GM12865 (cell line): Measurements from ENCODE around the gene CRK.
"Not testable (repeated sequence)": the region's sequence is repeated elsewhere in the genome, so short reads cannot be mapped to it uniquely, and the experiment has no call there.

Experiments
- DNase-seq: peaks from one replicate; pipeline ENCODE4 v3.0.0; 2010; ENCODE audit warnings: low read depth
- H3K4me3 ChIP-seq: 2 replicates; pipeline ENCODE4 v1.5.1; 2011; ENCODE audit warnings: mild to moderate bottlenecking, low read depth, low read length, control low read depth
- TF ChIP-seq, protein P1 (sequence below): IDR thresholded peaks from 2 replicates; pipeline ENCODE4 v1.5.1; 2011; ENCODE audit warnings: low read length, control low read depth, low read depth, inconsistent platforms; ENCODE audit not compliant: insufficient read depth; ENCODE audit errors: missing control alignments

Gene CRK

DNA sequence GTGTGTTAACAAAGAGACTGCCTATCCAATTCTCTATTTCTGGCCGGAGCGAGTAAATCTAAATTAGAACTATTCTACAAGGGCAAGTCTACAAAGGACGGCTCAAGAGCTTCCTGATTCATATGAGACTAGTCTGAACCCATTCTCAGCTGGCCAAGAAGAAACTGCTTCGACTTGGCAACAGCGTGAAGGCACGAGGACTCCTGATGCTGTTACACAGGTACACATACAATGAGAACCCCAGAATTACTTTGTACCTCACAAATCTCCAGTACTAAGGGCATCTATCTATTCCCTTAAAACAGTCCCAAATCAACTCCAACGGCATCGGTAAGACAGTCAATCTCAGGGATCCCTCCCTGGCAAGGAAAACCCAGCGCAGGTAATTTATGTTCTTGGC is 1.5 kb downstream of the CRK start:
- DNase-seq = no peak
- TF ChIP-seq, protein P1, sequence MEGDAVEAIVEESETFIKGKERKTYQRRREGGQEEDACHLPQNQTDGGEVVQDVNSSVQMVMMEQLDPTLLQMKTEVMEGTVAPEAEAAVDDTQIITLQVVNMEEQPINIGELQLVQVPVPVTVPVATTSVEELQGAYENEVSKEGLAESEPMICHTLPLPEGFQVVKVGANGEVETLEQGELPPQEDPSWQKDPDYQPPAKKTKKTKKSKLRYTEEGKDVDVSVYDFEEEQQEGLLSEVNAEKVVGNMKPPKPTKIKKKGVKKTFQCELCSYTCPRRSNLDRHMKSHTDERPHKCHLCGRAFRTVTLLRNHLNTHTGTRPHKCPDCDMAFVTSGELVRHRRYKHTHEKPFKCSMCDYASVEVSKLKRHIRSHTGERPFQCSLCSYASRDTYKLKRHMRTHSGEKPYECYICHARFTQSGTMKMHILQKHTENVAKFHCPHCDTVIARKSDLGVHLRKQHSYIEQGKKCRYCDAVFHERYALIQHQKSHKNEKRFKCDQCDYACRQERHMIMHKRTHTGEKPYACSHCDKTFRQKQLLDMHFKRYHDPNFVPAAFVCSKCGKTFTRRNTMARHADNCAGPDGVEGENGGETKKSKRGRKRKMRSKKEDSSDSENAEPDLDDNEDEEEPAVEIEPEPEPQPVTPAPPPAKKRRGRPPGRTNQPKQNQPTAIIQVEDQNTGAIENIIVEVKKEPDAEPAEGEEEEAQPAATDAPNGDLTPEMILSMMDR = no peak
- H3K4me3 ChIP-seq = peak overlapping the region; percentile 64

DNA sequence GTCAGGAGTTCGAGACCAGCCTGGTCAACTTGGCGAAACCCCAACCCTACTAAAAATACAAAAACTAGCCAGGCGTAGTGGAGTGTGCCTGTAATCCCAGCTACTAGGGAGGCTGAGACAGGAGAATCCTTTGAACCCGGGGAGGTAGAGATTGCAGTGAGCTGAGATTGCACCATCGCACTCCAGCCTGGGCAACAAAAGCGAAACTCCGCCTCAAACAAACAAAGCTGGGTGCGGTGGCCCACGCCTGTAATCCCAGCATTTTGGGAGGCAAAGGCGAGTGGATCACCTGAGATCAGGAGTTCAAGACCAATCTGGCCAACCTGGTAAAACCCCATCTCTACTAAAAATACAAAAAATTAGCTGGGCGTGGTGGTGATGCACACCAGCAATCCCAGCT is 2.3 kb downstream of the CRK start:
- H3K4me3 ChIP-seq, DNase-seq: not testable (repeated sequence)

DNA sequence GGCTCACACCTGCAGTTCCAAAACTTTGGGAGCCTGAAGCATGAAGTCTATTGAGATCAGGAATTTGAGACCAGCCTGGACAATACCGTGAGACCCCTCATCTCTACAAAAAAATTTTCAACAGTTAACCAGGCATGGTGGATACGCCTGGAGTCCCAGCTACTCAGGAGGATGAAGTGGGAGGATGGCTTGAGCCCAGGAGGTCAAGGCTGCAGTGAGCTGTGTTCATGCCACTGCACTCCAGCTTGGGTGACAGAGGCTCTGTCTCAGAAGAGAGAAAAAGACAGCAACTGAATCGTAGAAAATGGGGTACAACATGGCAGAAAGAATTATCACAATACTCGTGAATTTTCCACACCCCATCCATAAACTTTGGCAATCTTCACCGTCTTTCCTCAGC is 3.2 kb downstream of the CRK start:
- no peak for DNase-seq
- H3K4me3 ChIP-seq = no peak overlapping the region
- TF ChIP-seq, protein P1 = no peak

DNA sequence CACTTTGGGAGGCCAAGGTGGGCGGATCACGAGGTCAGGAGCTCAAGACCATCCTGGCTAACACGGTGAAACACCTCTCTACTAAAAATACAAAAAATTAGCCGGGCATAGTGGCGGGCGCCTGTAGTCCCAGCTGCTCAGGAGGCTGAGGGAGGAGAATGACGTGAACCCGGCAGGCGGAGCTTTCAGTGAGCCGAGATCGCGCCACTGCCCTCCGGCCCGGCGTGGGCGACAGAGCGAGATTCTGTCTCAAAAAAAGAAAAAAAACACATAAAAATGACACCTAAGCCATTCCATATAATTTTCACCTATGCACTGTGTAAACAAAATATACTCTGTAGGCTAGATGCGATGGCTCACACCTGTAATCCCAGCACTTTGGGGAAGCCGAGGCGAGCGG is 5.8 kb downstream of the CRK start:
- not testable (repeated sequence) for DNase-seq, H3K4me3 ChIP-seq

DNA sequence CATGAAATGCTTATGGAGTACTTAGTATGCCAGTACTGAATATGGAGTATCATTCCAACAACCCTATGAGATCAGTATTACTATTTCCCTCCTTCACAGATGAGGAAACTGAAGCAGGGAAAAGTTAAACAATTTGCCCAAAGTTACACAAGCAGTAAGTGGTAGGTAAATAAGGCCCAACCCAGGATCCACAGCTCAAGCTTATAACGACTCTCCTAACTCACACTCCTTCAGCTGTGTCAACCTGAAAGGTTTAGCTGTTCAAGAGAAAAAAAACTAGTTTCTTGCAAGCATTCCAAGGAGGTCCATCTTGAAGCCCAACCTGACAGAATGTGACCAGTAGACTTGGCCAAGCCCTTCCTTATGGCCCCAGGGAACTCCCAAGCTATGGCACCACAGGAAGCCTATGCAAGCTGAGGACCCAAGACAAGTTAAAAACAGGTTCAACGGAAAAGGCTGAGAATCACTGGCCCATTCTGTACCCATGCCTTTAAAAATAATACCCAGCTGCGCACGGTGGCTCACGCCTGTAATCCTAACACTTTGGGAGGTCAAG is 6.5 kb downstream of the CRK start:
- no peak for DNase-seq
- TF ChIP-seq, protein P1 = no peak

DNA sequence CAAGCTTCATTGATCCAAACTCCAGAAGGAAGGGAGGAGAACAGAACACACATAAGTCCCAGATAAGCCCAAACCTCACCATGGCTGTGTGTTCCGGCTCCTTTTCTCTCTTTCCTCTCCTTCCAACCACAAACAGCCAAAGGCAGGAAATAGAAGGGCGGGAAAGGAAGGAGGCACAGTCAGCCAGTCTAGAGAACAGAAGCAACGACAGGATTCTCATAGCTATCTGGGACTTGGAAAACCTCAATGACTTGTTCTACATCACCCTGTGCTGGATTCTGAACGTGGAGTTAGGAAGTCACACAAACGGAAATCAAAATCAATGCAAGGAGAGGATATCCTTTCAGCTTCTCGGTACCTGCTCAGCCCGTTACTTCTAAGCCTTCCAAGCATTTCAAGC is 9.0 kb downstream of the CRK start:
- no peak for DNase-seq
- H3K4me3 ChIP-seq = no peak overlapping the region
- TF ChIP-seq, protein P1 = no peak

More for the DNA sequence above, 6.5 kb downstream of the CRK start:
- no peak overlapping the region for H3K4me3 ChIP-seq

DNA sequence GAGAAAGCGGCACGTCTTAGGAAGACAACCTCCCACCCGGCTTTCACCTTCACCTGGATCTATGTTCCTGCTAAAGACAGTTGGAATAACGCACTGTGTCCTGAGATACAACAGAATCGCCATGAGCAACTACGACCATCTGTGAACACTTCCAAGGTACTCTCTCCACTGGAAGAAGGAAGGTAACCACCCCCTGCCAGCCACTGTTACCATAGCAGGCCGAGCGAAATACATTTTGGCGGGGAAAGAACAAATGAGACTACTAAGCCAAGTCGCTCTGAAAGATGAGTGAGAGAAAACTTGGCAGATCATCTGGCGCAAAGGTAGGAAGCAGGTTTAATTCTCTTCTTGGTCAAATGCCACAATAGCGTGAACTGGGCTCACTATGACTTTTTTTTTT is 9.8 kb downstream of the CRK start:
- TF ChIP-seq, protein P1 = no peak
- DNase-seq = no peak
- H3K4me3 ChIP-seq = no peak overlapping the region

DNA sequence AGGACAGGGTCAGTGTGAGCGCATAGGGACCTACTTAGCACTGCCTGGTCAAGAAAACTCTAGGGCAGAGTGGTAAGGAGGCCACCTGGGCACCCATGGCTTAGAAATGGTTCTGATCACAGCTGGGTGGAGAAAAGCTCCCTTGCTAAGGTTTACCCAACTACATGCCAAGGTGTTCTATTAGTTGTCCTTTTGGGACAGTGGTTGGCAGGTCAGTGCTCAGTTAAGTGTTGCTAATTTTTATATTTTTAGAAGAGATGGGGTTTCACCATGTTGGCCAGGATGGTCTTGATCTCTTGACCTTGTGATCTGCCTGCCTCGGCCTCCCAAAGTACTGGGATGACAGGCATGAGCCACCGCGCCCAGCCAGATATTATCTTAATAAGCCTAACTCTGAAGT is 10.3 kb downstream of the CRK start:
- H3K4me3 ChIP-seq, DNase-seq: not testable (repeated sequence)

DNA sequence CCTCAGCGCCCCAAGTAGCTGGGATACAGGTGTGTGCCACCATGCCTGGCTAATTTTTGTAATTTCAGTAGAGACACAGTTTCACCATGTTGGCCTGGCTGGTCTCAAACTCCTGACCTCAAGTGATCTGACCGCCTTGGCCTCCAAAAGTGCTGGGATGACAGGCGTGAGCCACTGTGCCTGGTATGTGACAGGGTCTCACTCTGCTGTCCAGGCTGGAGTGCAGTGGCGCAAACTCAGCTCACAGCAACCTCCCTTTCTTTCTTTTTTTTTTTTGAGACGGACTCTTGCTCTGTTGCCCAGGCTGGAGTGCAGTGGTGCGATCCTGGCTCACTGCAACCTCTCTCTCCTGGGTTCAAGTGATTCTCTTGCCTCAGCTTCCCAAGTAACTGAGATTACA is 13.3 kb downstream of the CRK start:
- not testable (repeated sequence) for H3K4me3 ChIP-seq, DNase-seq
